ENCODE results near the gene SLC22A3. TPM values are rescaled to one million over a fixed set of nuclear protein-coding genes. Genes with fewer than 3 reads are reported as not detected.

Gene SLC22A3
- polyA plus RNA-seq, 1 of the 3 experiments (the other 2 are of a cell fraction), result not detected

DNA sequence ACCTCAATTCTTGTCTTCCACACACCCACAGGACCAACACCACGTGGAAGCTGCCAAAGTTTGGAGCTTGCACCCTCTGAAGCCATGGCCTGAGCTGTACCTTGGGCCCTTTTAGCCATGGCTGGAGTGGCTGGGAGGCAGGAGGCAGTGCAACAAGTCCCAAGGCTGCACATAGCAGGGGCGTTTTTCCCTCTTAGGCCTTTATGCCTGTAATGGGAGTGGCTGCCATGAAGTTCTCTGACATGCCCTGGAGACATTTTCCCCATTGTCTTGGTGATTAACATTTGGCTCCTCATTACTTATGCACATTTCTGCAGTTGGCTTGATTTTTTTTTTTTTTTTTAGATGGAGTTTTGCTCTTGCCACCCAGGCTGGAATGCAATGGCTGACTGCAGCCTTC, 44.4 kb upstream of the SLC22A3 start:
- no peak overlapping the region for H3K4me2 ChIP-seq
- no peak overlapping the region for H3K27ac ChIP-seq (ENCODE audit: low read depth in 2 of 2, low read length in 1 of 2)
- H3K9me3 ChIP-seq, result no peaks in the 10 kb centered on the region
- ChIA-PET POLR2A (no interaction called here), CTCF (no interaction called here)
- 0% methylated on average over 2 of the region's 2 CpGs for WGBS (ENCODE audit: low lambda C conversion rate)
- H3K36me3 ChIP-seq (replicated peaks in 1 of 2; ENCODE audit: control insufficient read depth in 1 of 2, insufficient read depth in 2 of 2, low read length in 1 of 2), result no peaks in the 10 kb centered on the region
- TF ChIP-seq, protein P1, sequence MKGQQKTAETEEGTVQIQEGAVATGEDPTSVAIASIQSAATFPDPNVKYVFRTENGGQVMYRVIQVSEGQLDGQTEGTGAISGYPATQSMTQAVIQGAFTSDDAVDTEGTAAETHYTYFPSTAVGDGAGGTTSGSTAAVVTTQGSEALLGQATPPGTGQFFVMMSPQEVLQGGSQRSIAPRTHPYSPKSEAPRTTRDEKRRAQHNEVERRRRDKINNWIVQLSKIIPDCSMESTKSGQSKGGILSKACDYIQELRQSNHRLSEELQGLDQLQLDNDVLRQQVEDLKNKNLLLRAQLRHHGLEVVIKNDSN (IDR thresholded peaks at IDR 0.05; ENCODE audit: borderline replicate concordance, low read depth), result no peak
- H3K27me3 ChIP-seq (ENCODE audit: insufficient read depth), result no peaks in the 10 kb centered on the region
- DNase-seq, result no peak
- no peaks in the 10 kb centered on the region for H3K79me2 ChIP-seq (ENCODE audit: insufficient read depth)
- H3K4me1 ChIP-seq (ENCODE audit: control insufficient read depth in 1 of 2, insufficient read depth in 2 of 2, low read depth in 1 of 2, low read length in 1 of 2), result no peaks in the 10 kb centered on the region
- no peaks in the 10 kb centered on the region for H3K9me2 ChIP-seq
- no peak overlapping the region for H2AFZ ChIP-seq (ENCODE audit: low read depth)
- no peaks in the 10 kb centered on the region for H4K20me1 ChIP-seq (ENCODE audit: insufficient read depth)
- no peak overlapping the region for H3K9ac ChIP-seq
- no peaks in the 10 kb centered on the region for H3F3A ChIP-seq (replicated peaks; ENCODE audit: insufficient read depth)
- H3K4me3 ChIP-seq (ENCODE audit: low read depth in 2 of 2, low read length in 1 of 2), result no peak overlapping the region

- DNase-seq, result no peak
- 3% methylated on average over 5 of the region's 7 CpGs for WGBS (ENCODE audit: low lambda C conversion rate)
These were observed 42.1 kb upstream of the SLC22A3 start for GRCh38 chr6:160305926-160306713.

GRCh38 chr6:160309718-160310117, 38.5 kb upstream of the SLC22A3 start:
- H4K20me1 ChIP-seq (ENCODE audit: insufficient read depth), result no peaks in the 10 kb centered on the region
- H3K27ac ChIP-seq (ENCODE audit: low read depth in 2 of 2, low read length in 1 of 2), result no peak overlapping the region
- no peaks in the 10 kb centered on the region for H3F3A ChIP-seq (replicated peaks; ENCODE audit: insufficient read depth)
- no peaks in the 10 kb centered on the region for H3K27me3 ChIP-seq (ENCODE audit: insufficient read depth)
- H3K36me3 ChIP-seq (replicated peaks in 1 of 2; ENCODE audit: control insufficient read depth in 1 of 2, insufficient read depth in 2 of 2, low read length in 1 of 2), result no peaks in the 10 kb centered on the region
- H3K9ac ChIP-seq, result no peak overlapping the region
- no peak overlapping the region for H2AFZ ChIP-seq (ENCODE audit: low read depth)
- H3K4me3 ChIP-seq (ENCODE audit: low read depth in 2 of 2, low read length in 1 of 2), result no peak overlapping the region
- H3K79me2 ChIP-seq (ENCODE audit: insufficient read depth), result no peaks in the 10 kb centered on the region
- H3K9me2 ChIP-seq, result no peaks in the 10 kb centered on the region
- DNase-seq, result no peak
- ChIA-PET CTCF (no interaction called here), POLR2A (no interaction called here)
- no peaks in the 10 kb centered on the region for H3K9me3 ChIP-seq
- no peaks in the 10 kb centered on the region for H3K4me1 ChIP-seq (ENCODE audit: control insufficient read depth in 1 of 2, insufficient read depth in 2 of 2, low read depth in 1 of 2, low read length in 1 of 2)
- H3K4me2 ChIP-seq, result no peak overlapping the region
- TF ChIP-seq RCOR1 (IDR thresholded peaks at IDR 0.05; ENCODE audit: low read length), result no peak
- no peak for TF ChIP-seq TAF1 (IDR thresholded peaks at IDR 0.05; ENCODE audit: borderline replicate concordance, low read depth, low read length)
- TF ChIP-seq EZH2phosphoT487 (IDR thresholded peaks at IDR 0.05; ENCODE audit: borderline replicate concordance, low read depth), result no peak
- no peak for TF ChIP-seq GATA2 (CRISPR knock-in tag; IDR thresholded peaks at IDR 0.05)
- TF ChIP-seq TEAD4 (IDR thresholded peaks at IDR 0.05; ENCODE audit: borderline replicate concordance, insufficient read depth), result no peak
- no peak for TF ChIP-seq REST (IDR thresholded peaks at IDR 0.05; ENCODE audit: low read depth, low read length)

More at GRCh38 chr6:160305926-160306713, 42.1 kb upstream of the SLC22A3 start:
- Histone ChIP-seq H3K27me3 (ENCODE audit: insufficient read depth) (no peaks in the 10 kb centered on the region), H3K27ac (ENCODE audit: low read depth in 2 of 2, low read length in 1 of 2) (no peak overlapping the region), H2AFZ (ENCODE audit: low read depth) (no peak overlapping the region), H3K9me2 (no peaks in the 10 kb centered on the region), H3F3A (replicated peaks; ENCODE audit: insufficient read depth) (no peaks in the 10 kb centered on the region), H3K36me3 (replicated peaks in 1 of 2; ENCODE audit: control insufficient read depth in 1 of 2, insufficient read depth in 2 of 2, low read length in 1 of 2) (no peaks in the 10 kb centered on the region), H3K9me3 (no peaks in the 10 kb centered on the region), H3K79me2 (ENCODE audit: insufficient read depth) (no peaks in the 10 kb centered on the region), H3K4me1 (ENCODE audit: control insufficient read depth in 1 of 2, insufficient read depth in 2 of 2, low read depth in 1 of 2, low read length in 1 of 2) (no peaks in the 10 kb centered on the region), H3K9ac (no peak overlapping the region), H3K4me3 (ENCODE audit: low read depth in 2 of 2, low read length in 1 of 2) (no peak overlapping the region), H3K4me2 (no peak overlapping the region), H4K20me1 (ENCODE audit: insufficient read depth) (no peaks in the 10 kb centered on the region)
- TF ChIP-seq FOSL2 (IDR thresholded peaks at IDR 0.05; ENCODE audit: borderline replicate concordance, low read depth), result no peak
- TF ChIP-seq ZBTB33 (IDR thresholded peaks at IDR 0.05; ENCODE audit: borderline replicate concordance, low read depth), result no peak
- no peak for TF ChIP-seq GATA2 (CRISPR knock-in tag; IDR thresholded peaks at IDR 0.05)
- TF ChIP-seq EP300 (IDR thresholded peaks at IDR 0.05; ENCODE audit: borderline replicate concordance in 1 of 2, low read depth in 1 of 2, low read length in 1 of 2), result no peak
- TF ChIP-seq YY1 (IDR thresholded peaks at IDR 0.05; ENCODE audit: low read depth), result no peak
- POLR2A ChIA-PET, result no interaction called here
- CTCF ChIA-PET, result no interaction called here
